Smooth muscle cell (in vitro differentiated cells): Measurements from ENCODE around the gene MED8. TPM values are rescaled to one million over a fixed set of nuclear protein-coding genes. Genes with fewer than 3 reads are reported as not detected.

Source experiments
- DNase-seq: peaks from one replicate; lab custom pipeline; 2025; ENCODE audit not compliant: unreplicated experiment; lab: John Stamatoyannopoulos, UW
- H2AFZ ChIP-seq: fragments of 200-600 bp; sonication (generic); 2 replicates; pipeline ENCODE4 v1.6.0; 2016; ENCODE audit warnings: antibody characterized with exemption, low read depth, mild to moderate bottlenecking
- H3F3A ChIP-seq: fragments of 200-600 bp; sonication (generic); 2 replicates; pipeline ENCODE4 v1.6.0; 2017; ENCODE audit warnings: antibody characterized with exemption, low read depth
- H3K27ac ChIP-seq: fragments of 200-600 bp; sonication (generic); 2 replicates; pipeline ENCODE4 v1.5.1; 2016; ENCODE audit warnings: low read depth, mild to moderate bottlenecking
- H3K27me3 ChIP-seq: fragments of 200-600 bp; sonication (generic); 2 replicates; pipeline ENCODE4 v1.6.1; 2016; ENCODE audit warnings: low read depth, mild to moderate bottlenecking
- H3K36me3 ChIP-seq: fragments of 200-600 bp; sonication (generic); 2 replicates; pipeline ENCODE4 v1.5.1; 2016; ENCODE audit warnings: low read depth
- H3K4me1 ChIP-seq: fragments of 200-600 bp; sonication (generic); 2 replicates; pipeline ENCODE4 v1.5.1; 2016; ENCODE audit warnings: low read depth
- H3K4me2 ChIP-seq: fragments of 200-600 bp; sonication (generic); 2 replicates; pipeline ENCODE4 v1.6.0; 2016; ENCODE audit warnings: mild to moderate bottlenecking
- H3K4me3 ChIP-seq: fragments of 200-600 bp; sonication (generic); 2 replicates; pipeline ENCODE4 v1.5.1; 2016; ENCODE audit warnings: mild to moderate bottlenecking
- H3K79me2 ChIP-seq: fragments of 200-600 bp; sonication (generic); 2 replicates; pipeline ENCODE4 v1.6.0; 2016; ENCODE audit warnings: low read depth, mild to moderate bottlenecking
- H3K9ac ChIP-seq: fragments of 200-600 bp; sonication (generic); 2 replicates; pipeline ENCODE4 v1.6.0; 2016; ENCODE audit warnings: low read depth
- H3K9me3 ChIP-seq: fragments of 200-600 bp; sonication (generic); replicated peaks from 2 replicates; pipeline ENCODE4 v1.5.1; 2016; ENCODE audit warnings: low read depth
- H4K20me1 ChIP-seq: fragments of 200-600 bp; sonication (generic); 2 replicates; pipeline ENCODE4 v1.6.0; 2016; ENCODE audit warnings: low read depth
- WGBS: methylation state at CpG from one replicate; pipeline ENCODE4 v1.1.7; 2016; ENCODE audit warnings: low lambda C conversion rate; 5-methylcytosine and 5-hydroxymethylcytosine counted together
- polyA plus RNA-seq: library from polyadenylated mRNA; unstranded; fragments of >200 nt; fragmentation: Nextera tagmentation; extraction: Ambion mirVana; gene quantifications from 2 replicates; pipeline ENCODE4 v1.2.1, GENCODE V29; 2016
- total RNA-seq: library from RNA; depleted of rRNA; stranded (reverse); fragments of >200 nt; gene quantifications from 2 replicates; pipeline ENCODE4 v1.2.3, GENCODE V29; 2014
- TF ChIP-seq, protein P1 (sequence below): fragments of 200-600 bp; sonication (generic); IDR thresholded peaks from 2 replicates; pipeline ENCODE4 v1.5.1; 2017; ENCODE audit warnings: borderline replicate concordance, mild to moderate bottlenecking, antibody characterized with exemption; ENCODE audit not compliant: insufficient read depth, poor library complexity, severe bottlenecking

MED8 gene
- total and polyA plus RNA-seq, 2 experiments from 2014 or later: 61.4 to 76.3 TPM

DNA sequence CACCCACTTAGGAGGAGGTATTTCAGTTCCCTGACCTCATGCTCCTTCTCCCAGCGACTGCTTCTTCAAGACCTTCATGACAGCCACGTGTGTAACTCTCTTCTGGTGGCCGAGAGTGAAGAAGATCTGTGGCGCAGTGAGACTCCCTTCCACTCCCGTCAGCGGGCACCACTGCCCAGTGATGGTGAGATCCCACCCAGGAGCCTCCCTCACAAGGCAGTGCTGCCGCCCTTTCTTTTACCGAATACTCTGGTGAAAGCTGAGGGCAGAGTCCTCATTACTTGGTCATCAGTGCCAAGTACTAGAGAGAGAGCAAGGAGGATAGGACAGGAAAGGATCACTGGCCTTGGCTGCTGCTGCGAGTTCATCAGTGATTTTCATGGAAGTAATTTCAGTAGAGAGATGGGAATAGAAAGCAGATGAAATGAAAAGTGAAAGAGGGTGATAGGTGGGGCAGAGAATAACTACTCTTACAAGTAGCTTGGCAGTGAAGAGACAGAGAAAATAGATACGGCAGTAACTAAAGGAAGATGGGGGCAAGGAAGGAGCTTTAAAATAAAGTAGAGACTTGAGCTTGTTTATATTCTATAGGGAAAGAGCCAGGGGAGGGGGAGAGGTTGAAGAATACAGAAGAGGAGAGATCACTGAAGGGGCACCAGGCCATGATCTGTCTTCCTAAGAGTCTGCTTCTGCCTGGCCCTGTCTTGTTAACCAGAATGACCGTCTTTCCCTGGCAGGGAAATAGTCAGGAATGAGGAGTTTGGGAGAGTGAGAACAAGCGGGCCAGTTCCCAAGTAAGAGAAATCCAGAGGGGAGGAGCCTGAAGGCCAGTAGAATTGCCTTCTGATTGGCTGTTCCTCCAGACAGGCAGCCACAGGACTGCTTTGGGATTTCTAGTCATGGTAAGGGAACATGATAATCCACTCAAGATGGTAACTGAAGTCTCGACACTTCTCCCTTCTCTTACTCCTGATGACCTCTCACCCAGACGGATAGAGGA, 45.8 kb upstream of the MED8 start:
- H2AFZ ChIP-seq: no peak overlapping the region
- TF ChIP-seq, protein P1, sequence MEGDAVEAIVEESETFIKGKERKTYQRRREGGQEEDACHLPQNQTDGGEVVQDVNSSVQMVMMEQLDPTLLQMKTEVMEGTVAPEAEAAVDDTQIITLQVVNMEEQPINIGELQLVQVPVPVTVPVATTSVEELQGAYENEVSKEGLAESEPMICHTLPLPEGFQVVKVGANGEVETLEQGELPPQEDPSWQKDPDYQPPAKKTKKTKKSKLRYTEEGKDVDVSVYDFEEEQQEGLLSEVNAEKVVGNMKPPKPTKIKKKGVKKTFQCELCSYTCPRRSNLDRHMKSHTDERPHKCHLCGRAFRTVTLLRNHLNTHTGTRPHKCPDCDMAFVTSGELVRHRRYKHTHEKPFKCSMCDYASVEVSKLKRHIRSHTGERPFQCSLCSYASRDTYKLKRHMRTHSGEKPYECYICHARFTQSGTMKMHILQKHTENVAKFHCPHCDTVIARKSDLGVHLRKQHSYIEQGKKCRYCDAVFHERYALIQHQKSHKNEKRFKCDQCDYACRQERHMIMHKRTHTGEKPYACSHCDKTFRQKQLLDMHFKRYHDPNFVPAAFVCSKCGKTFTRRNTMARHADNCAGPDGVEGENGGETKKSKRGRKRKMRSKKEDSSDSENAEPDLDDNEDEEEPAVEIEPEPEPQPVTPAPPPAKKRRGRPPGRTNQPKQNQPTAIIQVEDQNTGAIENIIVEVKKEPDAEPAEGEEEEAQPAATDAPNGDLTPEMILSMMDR: no peak
- no peaks in the 10 kb centered on the region for H3K27me3 ChIP-seq
- WGBS: 91% methylated on average over 14 of the region's 14 CpGs
- no peak for DNase-seq
- H3K4me3 ChIP-seq: no peak overlapping the region
- H3K4me2 ChIP-seq: no peak overlapping the region
- H4K20me1 ChIP-seq: no peaks in the 10 kb centered on the region
- no peak overlapping the region for H3K9ac ChIP-seq
- no peaks in the 10 kb centered on the region for H3F3A ChIP-seq
- no peaks in the 10 kb centered on the region for H3K4me1 ChIP-seq
- H3K36me3 ChIP-seq: peaks cover 8% of the 10 kb centered on the region
- H3K79me2 ChIP-seq: no peaks in the 10 kb centered on the region
- H3K9me3 ChIP-seq: no peaks in the 10 kb centered on the region
- H3K27ac ChIP-seq: no peak overlapping the region

GRCh38 chr1:43434256-43434655, 44.7 kb upstream of the MED8 start:
- 94% methylated on average over 7 of the region's 7 CpGs for WGBS
- TF ChIP-seq, protein P1: no peak
- Histone ChIP-seq H3K27ac (no peak overlapping the region), H3K4me3 (no peak overlapping the region), H3K4me1 (no peaks in the 10 kb centered on the region), H3K9ac (no peak overlapping the region), H3K36me3 (peaks cover 10% of the 10 kb centered on the region), H3K27me3 (no peaks in the 10 kb centered on the region), H2AFZ (no peak overlapping the region), H3K9me3 (no peaks in the 10 kb centered on the region), H4K20me1 (no peaks in the 10 kb centered on the region), H3K79me2 (no peaks in the 10 kb centered on the region), H3K4me2 (no peak overlapping the region), H3F3A (no peaks in the 10 kb centered on the region)
- DNase-seq: no peak

DNA sequence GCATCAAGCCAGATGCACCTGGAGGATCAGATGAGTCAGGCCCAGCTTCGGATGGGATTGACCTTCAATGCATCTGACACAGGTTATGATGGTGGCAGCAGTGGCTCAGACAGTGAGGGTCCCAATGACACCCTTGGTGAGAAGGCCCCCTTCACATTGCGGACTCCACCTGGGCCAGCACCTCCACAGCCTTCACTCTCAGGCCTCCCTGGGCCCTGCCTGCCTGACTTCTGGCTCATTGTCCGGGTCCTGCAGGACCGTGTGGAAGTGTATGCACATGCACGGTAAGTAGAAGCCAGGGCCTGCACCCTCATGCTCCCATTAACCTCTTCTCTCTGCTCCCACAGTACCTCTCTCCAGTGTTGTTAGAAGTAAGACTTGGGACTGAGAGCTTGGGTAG, 43.3 kb upstream of the MED8 start:
- 97% methylated on average over 5 of the region's 5 CpGs for WGBS
- Histone ChIP-seq H3K4me1 (no peaks in the 10 kb centered on the region), H4K20me1 (no peaks in the 10 kb centered on the region), H3K79me2 (no peaks in the 10 kb centered on the region), H3K4me2 (no peak overlapping the region), H3K36me3 (peaks cover 16% of the 10 kb centered on the region), H3K9me3 (no peaks in the 10 kb centered on the region), H3K4me3 (no peak overlapping the region), H2AFZ (no peak overlapping the region), H3K27ac (no peak overlapping the region), H3F3A (no peaks in the 10 kb centered on the region), H3K9ac (no peak overlapping the region), H3K27me3 (no peaks in the 10 kb centered on the region)
- no peak for DNase-seq
- TF ChIP-seq, protein P1: no peak
